Right lobe of liver (tissue), 6 donors: ENCODE measurements around the gene INTS1. TPM values are rescaled to one million over a fixed set of nuclear protein-coding genes. Genes with fewer than 3 reads are reported as not detected.
A peak's percentile ranks its signal among the peaks of the same experiment; 100 is the strongest.

ENCODE experiments used
- ATAC-seq, 4 donors: fragments of 200-7000 bp; cut with Tn5 transposase; one replicate each; pipeline ENCODE4 v1.9.1; 2020; ENCODE audit warnings: mild to moderate bottlenecking in 4 of 4, moderate library complexity in 4 of 4
- DNase-seq, 3 donors: peaks; one replicate each; pipeline ENCODE4 v3.0.0-alpha.2; 2020
- H3K27ac ChIP-seq, 3 donors: fragments of 200-600 bp; one replicate each; pipeline ENCODE4 v1.8.0; 2022
- H3K27me3 ChIP-seq, 2 donors: fragments of 200-600 bp; one replicate each; pipeline ENCODE4 v1.8.0; 2022
- H3K36me3 ChIP-seq, 4 donors: fragments of 200-600 bp; sonication (generic) in 1 of 4; one replicate each; pipeline versions ENCODE4 v1.5.1 to v1.8.0; 2017 to 2022; ENCODE audit warnings: control low read depth in 1 of 4
- H3K4me1 ChIP-seq, 4 donors: fragments of 200-600 bp; sonication (generic) in 1 of 4; one replicate each; pipeline versions ENCODE4 v1.5.1 to v1.8.0; 2017 to 2022; ENCODE audit warnings: control low read depth in 1 of 4
- H3K4me3 ChIP-seq, 3 donors: fragments of 200-600 bp; one replicate each; pipeline ENCODE4 v1.8.0; 2022
- H3K9me3 ChIP-seq, 4 donors: fragments of 200-600 bp; sonication (generic) in 1 of 4; one replicate each; pipeline versions ENCODE4 v1.5.1 to v1.8.0; 2017 to 2022; ENCODE audit warnings: control low read depth in 1 of 4
- CTCF ChIP-seq, 4 donors: fragments of 200-600 bp in 3 of 4; fragments of 450-650 bp in 1 of 4; IDR thresholded peaks; one replicate each; pipeline versions ENCODE4 v1.5.1 to v1.8.0; 2016 to 2022; ENCODE audit warnings: antibody characterized with exemption in 4 of 4, mild to moderate bottlenecking in 2 of 4
- POLR2A ChIP-seq: fragments of 450-650 bp; IDR thresholded peaks from one replicate; pipeline ENCODE4 v1.6.1; 2017; ENCODE audit warnings: antibody characterized with exemption, mild to moderate bottlenecking
- WGBS: methylation state at CpG from one replicate; pipeline ENCODE4 v1.1.6; 2018; ENCODE audit warnings: low coverage, low lambda C conversion rate; ENCODE audit not compliant: insufficient coverage; ENCODE audit errors: missing lambda C conversion rate; 5-methylcytosine and 5-hydroxymethylcytosine counted together
- intact Hi-C, 2 donors: fragments of 100-400 bp; cut with DNase I; formaldehyde crosslinking; loops; one replicate each; pipeline versions ENCODE4 v1.11.2 to v1.14.1; 2022
- total RNA-seq, 6 experiments: library from RNA; depleted of rRNA in 2 of 6; stranded (reverse); fragments of >200 nt in 2 of 6; fragmentation: NEBNext Ultra II Directional in 3 of 6; extraction: Animal tissue kit (Norgen Biotek cat#: 25700) in 3 of 6; gene quantifications; one replicate each; pipeline versions ENCODE4 v1.1.0 to v1.2.4, GENCODE V29; 2016 to 2023
- donor health status: DM: no; HTN: yes; CAD: no.
- donor health status: DM: no; HTN: no; CAD: no.
- donor health status: DM: no; HTN: no; CAD: no.
- donor health status: DM: no; HTN: yes; CAD: no.
- donor health status: DM: no; HTN: yes; CAD: no.

Gene INTS1
- total RNA-seq, 6 experiments from 2014 or later: 30.1 to 49.6 (median 41.2) TPM

- peaks cover 0 to 29% (median 13%) of the 10 kb centered on the region in 4 donors for H3K4me1 ChIP-seq
- ATAC-seq (no peak), DNase-seq (no peak)
- no peak for TF ChIP-seq CTCF (IDR thresholded peaks at IDR 0.05)
- no peak for TF ChIP-seq POLR2A
- H3K9me3 ChIP-seq: no peaks in the 10 kb centered on the region
- intact Hi-C loops: no loop called here
- H3K27me3 ChIP-seq: no peaks in the 10 kb centered on the region
- H3K36me3 ChIP-seq: peaks cover 0 to 10% (median 7%) of the 10 kb centered on the region in 4 donors
- H3K4me3 ChIP-seq: no peak overlapping the region
- H3K27ac ChIP-seq: peak overlapping the region; percentile 93 to 94 (median 94)
- 36% methylated on average over 2 of the region's 7 CpGs for WGBS
These were observed 32.2 kb upstream of the INTS1 start for GRCh38 chr7:1536455-1536742.

GRCh38 chr7:1535701-1536454 lies 31.7 kb upstream of the INTS1 start:
- TF ChIP-seq CTCF (IDR thresholded peaks at IDR 0.05) (no peak), POLR2A (no peak)
- Histone ChIP-seq H3K9me3 (no peaks in the 10 kb centered on the region), H3K36me3 (peaks cover 0 to 10% (median 7%) of the 10 kb centered on the region in 4 donors), H3K27ac (peak overlapping the region; percentile 93 to 94 (median 94)), H3K4me1 (peaks cover 0 to 29% (median 13%) of the 10 kb centered on the region in 4 donors), H3K27me3 (no peaks in the 10 kb centered on the region), H3K4me3 (no peak overlapping the region)
- intact Hi-C loops: no loop called here
- ATAC-seq (no peak), DNase-seq (peak in 2 of 3 donors; percentile 26 to 47)
- 90% methylated on average over 4 of the region's 42 CpGs for WGBS

GRCh38 chr7:1535100-1535458 lies 30.9 kb upstream of the INTS1 start:
- 53% methylated on average over 3 of the region's 6 CpGs for WGBS
- TF ChIP-seq POLR2A: no peak
- TF ChIP-seq CTCF (IDR thresholded peaks at IDR 0.05): no peak
- ATAC-seq (no peak), DNase-seq (no peak)
- Histone ChIP-seq H3K27me3 (no peaks in the 10 kb centered on the region), H3K36me3 (peaks cover 0 to 3% (median 1%) of the 10 kb centered on the region in 4 donors), H3K27ac (no peak overlapping the region), H3K9me3 (no peaks in the 10 kb centered on the region), H3K4me3 (no peak overlapping the region), H3K4me1 (peaks cover 0 to 29% (median 13%) of the 10 kb centered on the region in 4 donors)
- intact Hi-C loops: no loop called here

GRCh38 chr7:1534330-1535099 lies 30.3 kb upstream of the INTS1 start:
- no peaks in the 10 kb centered on the region for H3K36me3 ChIP-seq
- H3K27me3 ChIP-seq: no peaks in the 10 kb centered on the region
- H3K4me3 ChIP-seq: no peak overlapping the region
- H3K27ac ChIP-seq: no peak overlapping the region
- DNase-seq (no peak), ATAC-seq (no peak)
- H3K9me3 ChIP-seq: no peaks in the 10 kb centered on the region
- intact Hi-C loops: no loop called here
- H3K4me1 ChIP-seq: peaks cover 0 to 29% (median 13%) of the 10 kb centered on the region in 4 donors
- WGBS: 94% methylated on average over 12 of the region's 30 CpGs
- TF ChIP-seq POLR2A: no peak
